Activated CD8-positive, alpha-beta memory T cell treated with anti-CD3 and anti-CD28 coated beads for 36 hours (primary cell): ENCODE results near the gene UBE2E2. TPM values are rescaled to one million over a fixed set of nuclear protein-coding genes. Genes with fewer than 3 reads are reported as not detected.

Source experiments
- CTCF ChIA-PET: fragments of 350-600 bp; sonication (Branson Sonifier 250); formaldehyde crosslinking; loops from one replicate; lab custom pipeline; 2021; ENCODE audit warnings: antibody characterized with exemption; lab: Charles Lee
- POLR2A ChIA-PET: fragments of 350-600 bp; sonication (Branson Sonifier 250); formaldehyde crosslinking; loops from one replicate; lab custom pipeline; 2021; ENCODE audit warnings: antibody characterized with exemption; lab: Charles Lee
- total RNA-seq, 2 experiments: library from RNA; stranded (reverse); gene quantifications; one replicate each; pipeline ENCODE4 v1.2.3, GENCODE V29; 2021

UBE2E2 gene
- total RNA-seq, 2 experiments from 2014 or later: 2.3 to 2.9 TPM

DNA sequence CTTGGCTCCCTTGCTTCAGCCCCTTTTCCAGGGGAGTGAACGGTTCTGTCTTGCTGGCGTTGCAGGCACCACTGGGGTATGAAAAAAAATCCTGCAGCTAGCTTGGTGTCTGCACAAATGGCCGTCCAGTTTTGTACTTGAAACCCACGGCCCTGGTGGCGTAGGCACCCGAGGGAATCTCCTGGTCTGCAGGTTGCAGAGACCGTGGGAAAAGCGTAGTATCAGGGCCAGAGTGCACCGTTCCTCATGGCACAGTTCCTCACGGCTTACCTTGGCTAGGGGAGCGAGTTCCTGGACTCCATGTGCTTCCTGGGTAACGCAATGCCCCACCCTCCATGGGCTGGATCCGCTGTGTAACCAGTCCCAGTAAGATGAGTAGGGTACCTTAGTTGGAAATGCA is 214.9 kb downstream of the UBE2E2 start:
- POLR2A ChIA-PET: no interaction called here
- CTCF ChIA-PET: no interaction called here

DNA sequence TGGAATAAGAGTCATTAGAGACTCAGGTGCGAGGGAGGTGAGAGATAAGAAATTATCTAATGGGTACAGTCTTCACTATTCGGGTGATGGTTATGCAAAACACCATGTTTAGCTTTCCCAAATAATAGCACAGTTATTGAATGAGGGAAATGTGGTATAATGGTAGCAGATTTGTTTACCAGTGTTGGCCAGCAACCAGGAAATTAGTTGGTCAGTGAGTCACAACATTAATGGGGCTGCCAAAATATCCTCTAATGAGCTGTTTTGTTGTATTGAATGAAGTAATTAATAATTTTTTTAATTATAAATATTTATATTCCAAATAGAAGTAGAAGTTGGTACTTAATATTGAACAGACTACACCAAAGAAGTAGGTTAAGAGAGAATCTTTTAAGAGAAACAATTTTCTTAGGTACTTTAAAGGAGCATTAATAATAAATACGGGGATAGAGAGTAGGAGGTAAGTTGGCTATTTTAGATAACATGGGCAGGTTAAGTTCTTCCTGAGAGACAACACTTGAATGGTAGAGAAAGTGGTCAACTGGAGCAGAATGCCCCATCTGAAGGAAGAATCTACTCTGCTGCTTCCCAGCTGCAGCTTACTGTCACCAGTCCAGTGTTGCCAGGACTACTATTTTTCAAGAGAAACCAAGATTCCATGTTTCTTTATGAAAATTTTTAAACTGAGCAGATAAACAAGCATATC is 218.8 kb downstream of the UBE2E2 start:
- ChIA-PET POLR2A (no interaction called here), CTCF (no interaction called here)

DNA sequence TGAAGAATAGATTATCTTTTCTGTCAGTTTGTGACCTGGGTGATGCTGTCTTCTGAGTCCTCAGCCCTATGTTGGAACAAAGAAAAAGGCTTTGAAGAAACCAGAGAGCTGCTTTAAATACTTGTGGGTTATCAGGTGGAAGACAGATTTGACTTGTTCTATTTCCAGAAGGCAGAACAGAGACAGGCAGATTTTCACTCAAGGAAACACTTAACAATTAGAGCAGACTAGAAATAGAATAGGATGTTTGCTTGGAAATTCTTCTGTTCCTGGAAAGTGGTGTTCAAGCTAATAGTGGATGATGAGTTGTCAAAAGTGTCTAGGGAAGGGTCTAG is 219.4 kb downstream of the UBE2E2 start:
- CTCF ChIA-PET: no interaction called here

DNA sequence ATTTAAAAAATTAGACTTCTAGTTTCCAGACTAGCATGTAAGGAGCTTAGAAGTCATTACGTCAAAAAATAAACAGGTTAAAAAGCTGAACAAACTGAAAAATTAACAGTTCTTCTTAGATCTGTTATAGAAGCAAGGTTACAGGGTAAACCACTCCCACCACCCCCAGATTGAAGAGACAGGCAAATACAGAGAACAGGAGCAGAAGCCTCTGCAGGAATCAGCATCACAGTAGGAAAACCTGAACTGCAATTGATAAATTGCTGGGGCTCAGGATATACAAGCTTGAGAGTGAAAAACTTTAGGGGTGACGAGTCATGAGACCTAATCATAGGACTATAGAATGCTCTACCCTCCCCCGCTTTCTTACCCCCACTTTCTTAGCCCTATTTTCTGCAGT is 222.3 kb downstream of the UBE2E2 start:
- ChIA-PET CTCF (no interaction called here), POLR2A (no interaction called here)

More for the DNA sequence above, 219.4 kb downstream of the UBE2E2 start:
- POLR2A ChIA-PET: no interaction called here

DNA sequence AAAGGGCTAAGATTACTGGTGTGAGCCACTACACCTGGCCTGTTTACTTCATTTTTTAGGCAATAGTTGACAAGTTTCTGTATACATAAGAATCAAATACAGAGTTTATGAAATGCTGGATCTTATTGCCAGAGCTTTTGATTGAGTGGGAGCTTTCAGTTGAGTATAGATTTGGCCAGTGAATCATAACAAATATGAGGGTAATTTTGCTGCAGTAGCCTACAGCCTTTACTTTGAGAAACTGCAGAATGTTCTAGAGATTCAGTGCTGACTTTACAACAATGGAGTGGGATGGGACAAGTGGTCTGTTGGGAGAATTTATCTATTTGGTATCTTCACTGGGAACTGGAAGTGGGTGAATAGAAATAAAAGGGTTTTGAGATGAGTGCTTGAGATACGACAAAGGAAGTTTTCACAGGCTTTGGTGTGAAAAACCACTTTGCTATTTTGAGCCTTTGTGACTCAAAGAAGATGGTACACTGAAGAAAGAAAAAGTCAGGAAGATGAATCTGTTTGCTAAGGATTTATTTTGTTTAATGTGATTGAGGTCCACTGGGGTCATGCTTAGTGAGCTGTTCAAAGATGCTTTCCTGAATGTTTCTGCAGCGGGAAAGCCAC is 227.8 kb downstream of the UBE2E2 start:
- POLR2A ChIA-PET: no interaction called here
- CTCF ChIA-PET: no interaction called here

DNA sequence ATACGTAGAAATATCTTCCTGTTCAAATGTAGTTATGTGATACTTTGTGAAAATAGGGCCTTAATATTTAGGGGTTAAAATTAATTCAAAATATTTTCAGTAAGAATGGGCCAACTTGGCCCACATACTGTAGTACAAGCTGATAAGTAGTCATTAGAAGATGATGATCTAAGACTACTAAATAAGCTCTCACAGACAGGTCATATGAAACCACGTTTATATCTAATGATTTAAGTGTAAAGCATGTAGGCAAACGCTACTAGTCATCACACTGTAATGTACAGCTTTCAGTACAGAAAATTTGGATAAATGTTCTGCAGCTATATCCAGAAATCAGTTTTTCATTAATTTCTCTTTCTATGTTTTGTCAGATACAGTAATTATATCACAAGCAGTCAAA is 228.6 kb downstream of the UBE2E2 start:
- CTCF ChIA-PET: no interaction called here
- POLR2A ChIA-PET: no interaction called here

DNA sequence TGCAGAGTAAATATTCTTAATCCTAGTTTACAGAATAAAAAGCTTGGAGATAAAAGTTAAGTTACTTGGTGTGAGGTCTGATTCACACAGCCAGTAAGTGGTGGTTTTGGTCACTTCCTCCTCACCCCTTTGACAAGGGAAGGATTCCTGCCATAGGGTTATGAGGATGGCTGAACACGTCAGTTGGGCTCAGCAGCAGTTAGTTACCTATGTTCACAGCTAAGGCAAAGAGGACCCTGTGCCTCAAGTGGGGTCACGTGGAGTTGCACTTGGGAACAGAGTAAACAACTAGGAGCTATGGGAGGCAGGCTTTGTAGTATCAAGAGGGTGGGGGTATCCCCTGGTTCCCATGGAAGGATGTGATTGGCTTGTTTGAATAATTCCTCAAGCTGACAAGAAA is 232.2 kb downstream of the UBE2E2 start:
- ChIA-PET POLR2A (no interaction called here), CTCF (no interaction called here)

DNA sequence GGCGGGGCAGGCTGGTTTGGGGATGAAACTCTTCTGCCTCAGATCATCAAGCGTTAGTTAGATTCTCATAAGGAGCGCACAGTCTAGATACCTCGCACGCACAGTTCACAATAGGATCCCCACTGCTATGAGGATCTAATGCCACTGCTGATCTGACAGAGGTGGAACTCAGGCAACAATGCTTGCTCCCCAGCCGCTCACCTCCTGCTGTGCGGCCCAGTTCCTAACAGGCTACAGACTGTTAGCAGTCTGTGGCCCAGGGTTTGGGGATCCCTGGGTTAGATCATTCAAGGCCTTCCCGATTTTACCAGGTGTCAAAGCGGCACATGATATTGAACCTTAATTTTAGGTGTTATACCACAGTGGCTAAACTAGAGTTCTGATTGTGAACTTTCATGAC is 232.8 kb downstream of the UBE2E2 start:
- CTCF ChIA-PET: no interaction called here
- POLR2A ChIA-PET: no interaction called here

DNA sequence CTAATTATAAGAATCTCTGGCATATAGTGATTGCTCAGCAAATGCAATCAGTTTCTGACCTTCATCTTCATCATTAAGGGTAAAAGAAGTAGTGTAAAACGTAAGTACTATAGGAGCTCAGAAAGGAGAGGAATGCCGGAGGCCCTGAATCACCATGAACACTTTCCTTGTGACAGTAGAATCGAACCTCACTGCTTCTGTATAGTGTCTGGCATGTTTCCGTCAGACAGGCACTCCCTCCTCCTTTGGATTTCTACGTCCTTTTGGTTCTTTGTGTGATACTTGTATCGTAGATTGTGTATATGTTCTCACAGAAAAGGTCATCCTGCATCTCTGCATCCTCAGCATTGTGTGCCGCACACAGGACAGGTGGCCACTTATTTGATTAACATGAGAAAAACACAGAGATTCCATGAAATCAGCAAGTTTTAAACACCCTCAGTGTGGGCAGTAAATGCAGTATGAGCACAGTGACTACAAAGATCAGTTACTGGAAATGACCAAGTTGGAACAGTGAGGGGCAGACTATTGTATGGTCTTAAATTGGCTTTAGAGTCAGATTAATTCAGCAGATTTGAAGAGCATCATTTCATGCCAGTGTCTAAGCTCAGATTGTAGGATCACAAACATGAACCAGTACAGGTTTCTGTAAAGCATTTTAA is 234.5 kb downstream of the UBE2E2 start:
- ChIA-PET POLR2A (no interaction called here), CTCF (no interaction called here)

DNA sequence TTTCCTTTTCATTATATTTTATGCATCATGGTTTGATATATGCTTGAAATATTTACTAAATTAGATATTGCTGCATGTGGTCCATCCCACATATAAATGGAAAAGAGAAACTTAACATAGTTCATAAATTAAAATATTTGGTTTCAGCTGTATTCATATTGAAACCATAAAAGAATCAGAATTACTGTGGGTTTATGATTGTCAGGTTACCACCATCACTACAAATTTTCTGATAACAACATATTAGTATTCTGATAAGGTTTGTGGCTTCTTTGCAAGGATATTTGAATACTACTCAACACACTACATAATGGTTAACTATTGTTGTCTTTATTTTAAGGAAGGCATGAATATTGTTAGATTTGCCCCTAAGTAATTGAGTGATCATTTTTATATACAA is 235.5 kb downstream of the UBE2E2 start:
- CTCF ChIA-PET: no interaction called here

DNA sequence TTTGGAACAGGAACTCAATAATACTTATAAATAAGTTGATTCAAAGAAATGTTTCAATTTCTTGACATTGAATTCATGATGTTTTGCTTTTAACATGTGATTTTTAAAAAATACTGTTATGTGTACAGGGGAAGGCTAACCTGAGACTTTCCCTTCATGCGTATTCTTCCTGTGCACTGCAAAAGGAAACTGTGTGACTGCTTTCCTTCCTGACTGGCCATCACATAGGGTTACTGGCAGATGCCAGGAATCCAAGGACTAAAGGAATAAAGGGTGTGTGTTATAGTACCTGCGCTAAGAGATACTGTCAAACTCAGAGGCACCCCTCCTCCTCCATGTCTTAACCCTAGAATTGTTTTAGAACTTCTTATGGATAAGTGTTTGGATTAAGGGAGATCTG is 236.0 kb downstream of the UBE2E2 start:
- POLR2A ChIA-PET: no interaction called here
- CTCF ChIA-PET: no interaction called here

More for the DNA sequence above, 235.5 kb downstream of the UBE2E2 start:
- POLR2A ChIA-PET: no interaction called here

DNA sequence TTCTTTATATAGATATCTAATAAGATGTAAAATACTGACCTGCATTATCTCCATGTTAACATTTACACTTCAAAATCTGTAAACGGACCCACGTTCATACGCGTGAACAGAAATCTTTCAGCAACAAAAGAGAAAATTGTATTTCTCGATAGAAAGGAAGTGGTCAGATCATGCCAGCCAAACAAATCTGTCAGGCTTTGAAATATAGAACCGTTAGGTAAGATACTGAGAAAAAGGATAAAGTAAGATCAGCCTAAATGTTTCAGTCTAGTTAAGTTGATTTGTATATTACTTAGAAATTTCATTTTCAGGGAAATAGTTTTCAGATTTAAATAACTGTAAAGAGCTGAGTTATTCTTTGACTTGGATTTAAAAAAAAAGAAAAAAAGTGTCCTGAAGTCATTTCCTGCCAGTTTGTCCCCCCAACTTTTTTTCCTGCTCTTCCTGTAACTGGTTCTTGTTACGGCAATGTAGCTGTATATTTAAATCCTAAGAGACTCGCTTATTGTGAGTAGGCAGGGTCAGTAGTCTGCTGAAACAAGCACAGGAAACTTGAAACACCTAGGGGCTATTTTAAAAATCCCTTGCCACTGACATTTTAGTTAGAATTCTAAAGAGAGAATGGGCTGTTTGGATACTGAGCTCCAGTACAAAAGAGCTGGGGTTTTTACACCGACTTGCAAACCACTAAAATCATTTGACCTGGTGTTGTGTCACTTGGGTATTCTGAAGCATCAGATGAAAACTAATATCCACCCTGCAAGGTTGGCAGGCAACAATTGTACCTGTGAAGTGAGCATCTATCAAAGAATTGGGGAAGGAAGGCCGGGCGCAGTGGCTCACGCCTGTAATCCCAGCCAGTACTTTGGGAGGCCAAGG is 237.5 kb downstream of the UBE2E2 start:
- ChIA-PET CTCF (no interaction called here), POLR2A (no interaction called here)

DNA sequence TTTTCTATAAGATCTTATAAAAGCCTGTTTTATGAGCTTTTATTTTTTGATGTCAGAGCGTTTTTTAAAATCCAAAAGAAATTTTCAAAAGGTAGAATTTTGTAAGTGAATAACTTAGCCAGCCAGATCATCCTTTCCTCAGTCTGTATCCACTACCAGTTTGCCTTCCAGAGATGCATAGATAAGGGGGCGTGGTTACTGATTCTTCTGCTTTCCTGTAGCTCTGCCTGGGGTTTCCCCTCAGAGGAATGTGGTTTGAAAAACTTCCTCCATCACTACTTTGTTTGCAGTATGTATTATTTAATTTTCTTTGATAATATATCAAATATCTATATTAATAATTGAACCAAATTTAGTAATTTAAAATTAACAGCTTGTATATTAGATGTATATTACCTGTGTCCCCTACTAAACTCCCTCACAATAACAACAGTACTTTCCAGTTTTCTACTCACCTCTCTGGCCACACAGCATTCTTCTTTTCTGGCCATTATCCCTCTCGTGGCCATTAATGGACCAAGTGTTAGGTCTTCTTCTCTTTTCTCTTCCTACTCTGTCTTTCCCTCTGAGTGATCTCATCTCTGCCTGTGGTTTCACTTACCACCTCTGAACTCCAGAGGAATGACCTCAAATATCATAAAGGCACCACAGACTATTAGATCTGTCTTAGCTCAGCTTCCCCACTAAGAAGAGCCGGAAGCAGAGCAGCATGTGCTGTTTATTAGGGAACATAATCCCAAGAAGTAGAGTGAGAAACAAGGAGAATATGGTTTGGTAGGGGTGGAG is 239.7 kb downstream of the UBE2E2 start:
- ChIA-PET CTCF (no interaction called here), POLR2A (no interaction called here)

DNA sequence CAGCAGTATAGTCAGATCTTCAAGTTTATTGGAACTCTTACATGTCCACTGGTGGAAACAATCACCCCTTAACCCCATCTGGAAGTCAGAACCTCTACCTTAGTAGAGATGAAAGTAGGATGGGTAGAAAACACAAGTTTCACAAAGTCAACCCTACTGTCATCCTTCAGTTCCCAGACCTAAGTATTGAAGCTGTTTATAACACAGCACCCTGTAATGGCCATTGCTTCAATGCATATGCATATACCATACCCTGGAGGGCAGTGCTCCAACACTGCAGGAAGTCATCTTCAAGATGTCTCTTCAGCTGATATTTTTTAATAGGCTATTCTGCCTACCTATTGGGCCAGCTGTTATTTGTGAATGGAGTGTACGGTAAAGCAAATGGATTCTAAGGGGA is 241.3 kb downstream of the UBE2E2 start:
- CTCF ChIA-PET: no interaction called here

DNA sequence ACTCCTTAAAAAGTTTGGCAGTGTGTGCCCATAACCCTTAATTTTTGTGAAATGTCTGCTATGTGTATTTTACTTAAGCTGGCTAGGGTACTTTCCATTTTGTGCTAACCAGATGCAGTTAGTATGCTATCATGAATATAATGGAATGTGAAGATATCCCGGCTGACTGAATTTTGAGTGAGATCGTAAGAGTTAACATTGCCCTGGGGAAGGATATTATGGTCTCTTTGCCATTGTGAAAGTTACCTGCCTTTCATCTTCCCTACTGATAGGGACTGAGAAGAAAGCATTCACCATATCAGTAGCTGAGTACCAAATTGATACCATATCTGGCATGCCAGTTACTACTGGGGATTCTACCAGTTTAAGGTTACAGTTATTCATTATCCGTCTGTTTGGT is 243.2 kb downstream of the UBE2E2 start:
- CTCF ChIA-PET: no interaction called here
- POLR2A ChIA-PET: no interaction called here

More for the DNA sequence above, 241.3 kb downstream of the UBE2E2 start:
- POLR2A ChIA-PET: no interaction called here

DNA sequence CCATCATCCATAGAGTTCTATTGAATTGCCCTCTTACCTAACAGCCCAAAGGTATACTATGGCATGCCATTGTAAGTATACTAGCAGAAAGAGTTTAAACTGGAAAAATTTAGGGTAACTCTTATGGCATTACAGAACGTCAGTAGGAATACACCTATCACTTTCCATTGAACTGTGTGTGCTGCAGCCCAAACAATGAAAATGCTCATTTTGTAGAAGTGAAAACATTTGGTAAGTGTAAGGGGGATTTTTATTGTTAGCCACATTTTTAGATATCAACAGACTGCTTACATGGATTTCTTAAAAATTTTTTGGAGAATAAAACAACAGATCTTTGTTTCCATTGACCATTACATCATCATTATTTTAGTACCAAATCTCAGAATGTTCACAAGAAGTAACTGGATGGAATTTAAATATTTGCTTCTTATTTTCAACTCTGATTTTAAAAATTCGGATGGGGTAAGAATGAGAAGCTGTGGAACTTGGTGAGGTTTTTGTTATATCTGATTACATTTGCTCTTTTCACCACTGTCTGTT is 245.9 kb downstream of the UBE2E2 start:
- ChIA-PET POLR2A (no interaction called here), CTCF (no interaction called here)

DNA sequence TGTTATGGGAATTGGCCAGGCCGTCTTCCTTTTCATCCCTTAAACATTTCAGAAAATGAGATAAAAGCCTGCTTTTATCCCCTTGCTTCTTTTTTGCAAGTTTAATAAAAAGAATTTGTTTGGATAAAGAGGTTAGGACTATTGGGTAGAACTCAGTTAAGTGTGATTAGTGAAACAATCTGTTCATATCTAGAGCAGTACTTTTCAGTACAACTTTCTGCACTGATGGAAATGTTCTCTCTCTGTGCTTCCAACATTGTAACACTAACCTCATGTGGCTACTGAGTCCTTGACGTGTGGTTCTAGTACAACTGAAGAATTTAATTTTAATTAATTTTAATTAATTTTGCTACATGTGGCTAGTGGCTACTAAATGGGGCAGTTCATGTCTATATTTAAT is 246.9 kb downstream of the UBE2E2 start:
- POLR2A ChIA-PET: no interaction called here
- CTCF ChIA-PET: no interaction called here

DNA sequence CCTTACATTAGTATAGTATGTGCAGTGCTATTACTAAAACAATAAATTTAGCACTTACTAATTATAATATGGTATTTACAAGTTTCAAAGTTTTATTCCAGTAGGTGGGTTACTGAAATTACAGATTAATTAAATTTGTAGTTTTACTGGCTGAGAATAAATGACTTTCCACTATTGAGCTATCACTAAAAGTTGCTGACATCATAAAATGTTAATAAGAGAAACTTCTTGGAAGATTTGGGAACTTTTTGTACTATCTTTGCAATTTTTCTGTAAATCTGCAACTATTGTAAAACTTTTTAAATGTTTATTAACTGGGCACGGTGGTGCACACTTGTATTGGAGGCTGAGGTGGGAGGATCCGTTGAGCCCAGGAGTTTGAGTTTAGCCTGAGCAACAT is 247.7 kb downstream of the UBE2E2 start:
- POLR2A ChIA-PET: no interaction called here
- CTCF ChIA-PET: no interaction called here

DNA sequence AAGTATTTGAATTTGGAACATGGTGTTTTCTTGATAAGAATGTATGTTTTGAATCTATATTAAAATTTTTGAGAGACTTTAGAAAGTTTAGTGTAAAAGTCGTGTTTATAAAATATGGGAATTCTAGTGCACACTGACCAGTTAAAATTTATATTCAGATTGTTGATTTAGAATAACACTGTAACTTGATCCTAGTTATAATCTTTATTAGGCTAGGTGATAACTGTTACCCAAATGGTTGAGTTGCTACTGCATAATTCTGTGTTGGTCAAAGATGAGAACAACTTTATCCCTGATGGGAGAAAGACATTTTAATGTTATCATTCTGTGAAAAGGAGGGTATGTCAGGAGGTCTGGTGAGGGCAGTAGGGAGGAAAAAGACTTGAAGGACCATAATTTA is 249.3 kb downstream of the UBE2E2 start:
- CTCF ChIA-PET: no interaction called here
- POLR2A ChIA-PET: no interaction called here
